ENCODE results near the gene CMC4. TPM values are rescaled to one million over a fixed set of nuclear protein-coding genes. Genes with fewer than 3 reads are reported as not detected.

Gene CMC4
- polyA plus RNA-seq, 3 donors: 6.7 to 9.3 (median 6.7) TPM

Other genes starting within 250 kb of the CMC4 start
- gene SMIM9, start 236.5 kb downstream of the CMC4 start, polyA plus RNA-seq (ENCODE audit: insufficient read length in 3 of 3): not detected
- gene F8A1, start 184.8 kb downstream of the CMC4 start, polyA plus RNA-seq (ENCODE audit: insufficient read length in 3 of 3): 10 to 100 TPM in 1 of 3 donors, 1 to 10 TPM in 2; 8.4 to 18.1 (median 9.5) TPM
- 10 to 100 TPM; 14.8 to 18.6 (median 18.2) TPM for gene F8, start 48.4 kb downstream of the CMC4 start, polyA plus RNA-seq (ENCODE audit: insufficient read length in 3 of 3)
- 100 to 1,000 TPM; 135 to 146 (median 137) TPM for gene FUNDC2, start 44.3 kb downstream of the CMC4 start, polyA plus RNA-seq (ENCODE audit: insufficient read length in 3 of 3)
- gene MTCP1, start within 50 bp of the CMC4 start, polyA plus RNA-seq (ENCODE audit: insufficient read length in 3 of 3): 10 to 100 TPM; 21.4 to 27.3 (median 26.0) TPM
- gene BRCC3, start 372 bp upstream of the CMC4 start, polyA plus RNA-seq (ENCODE audit: insufficient read length in 3 of 3): 10 to 100 TPM; 29.5 to 30.6 (median 29.7) TPM
- 10 to 100 TPM; 86.4 to 92.1 (median 89.7) TPM for gene VBP1, start 145.3 kb upstream of the CMC4 start, polyA plus RNA-seq (ENCODE audit: insufficient read length in 3 of 3)
- 1 to 10 TPM; 2.8 to 3.5 (median 3.3) TPM for gene RAB39B, start 193.4 kb upstream of the CMC4 start, polyA plus RNA-seq (ENCODE audit: insufficient read length in 3 of 3)

Data from right renal cortex interstitium (tissue), 3 donors.